ENCODE measurements around the gene CCDC149. TPM values are rescaled to one million over a fixed set of nuclear protein-coding genes. Genes with fewer than 3 reads are reported as not detected.

Gene CCDC149
- not detected in 2 replicates for total RNA-seq
- 0.30 TPM for total RNA-seq (2013)
- polyA plus RNA-seq: 0.13 TPM in 1 of 2 replicates, not detected in the other
- 0.09 TPM in 1 of 2 replicates, not detected in the other for polyA minus RNA-seq

- no peak within 1 kb of the TSS for H3K4me3 ChIP-seq (ENCODE audit: control extremely low read depth in 1 of 5, extremely low read depth in 1 of 5, insufficient read depth in 1 of 5, low read depth in 2 of 5, low read length in 4 of 5)
- Mint-ChIP-seq H3K27ac (no peak within 1 kb of the TSS), H3K27me3 (peaks cover 49% of the 10 kb centered on the region), H3K4me3 (peak within 1 kb of the TSS; percentile 58), H3K9me3 (ENCODE audit: insufficient read depth) (peaks cover 7% of the 10 kb centered on the region), H3K4me1 (peaks cover 2% of the 10 kb centered on the region)
- peaks cover 0 to 20% (median 0%) of the 10 kb centered on the region in 3 donors for H3K9me3 ChIP-seq (ENCODE audit: control extremely low read depth in 1 of 3, control insufficient read depth in 2 of 3, insufficient read depth in 1 of 3, low read length in 2 of 3)
- peaks cover 0 to 17% (median 10%) of the 10 kb centered on the region in 4 experiments for H3K27me3 ChIP-seq (replicated peaks in 1 of 4; ENCODE audit: control extremely low read depth in 1 of 4, control insufficient read depth in 3 of 4, insufficient read depth in 4 of 4, low read length in 3 of 4)
- H3K36me3 ChIP-seq (replicated peaks in 1 of 2; ENCODE audit: control extremely low read depth in 1 of 2, control insufficient read depth in 1 of 2, extremely low read depth in 1 of 2, insufficient read depth in 2 of 2, low read length in 1 of 2): no peaks in the 10 kb centered on the region
- H3K4me1 ChIP-seq (ENCODE audit: control insufficient read depth in 2 of 2, insufficient read depth in 2 of 2, low read length in 2 of 2): no peaks in the 10 kb centered on the region
- ATAC-seq (ENCODE audit: low read depth) (no peak), DNase-seq (no peak)
- H3K27ac ChIP-seq (ENCODE audit: low read length in 2 of 2): no peak within 1 kb of the TSS
- no peaks in the 10 kb centered on the region for H4K20me1 ChIP-seq (ENCODE audit: control insufficient read depth, insufficient read depth, low read length, poor library complexity, severe bottlenecking)
- POLR2A ChIA-PET: no interaction called here
- TF ChIP-seq EZH2 (IDR thresholded peaks at IDR 0.05; ENCODE audit: borderline replicate concordance, insufficient read depth, low read depth, low read length, poor library complexity, severe bottlenecking): no peak
- TF ChIP-seq, protein P1, sequence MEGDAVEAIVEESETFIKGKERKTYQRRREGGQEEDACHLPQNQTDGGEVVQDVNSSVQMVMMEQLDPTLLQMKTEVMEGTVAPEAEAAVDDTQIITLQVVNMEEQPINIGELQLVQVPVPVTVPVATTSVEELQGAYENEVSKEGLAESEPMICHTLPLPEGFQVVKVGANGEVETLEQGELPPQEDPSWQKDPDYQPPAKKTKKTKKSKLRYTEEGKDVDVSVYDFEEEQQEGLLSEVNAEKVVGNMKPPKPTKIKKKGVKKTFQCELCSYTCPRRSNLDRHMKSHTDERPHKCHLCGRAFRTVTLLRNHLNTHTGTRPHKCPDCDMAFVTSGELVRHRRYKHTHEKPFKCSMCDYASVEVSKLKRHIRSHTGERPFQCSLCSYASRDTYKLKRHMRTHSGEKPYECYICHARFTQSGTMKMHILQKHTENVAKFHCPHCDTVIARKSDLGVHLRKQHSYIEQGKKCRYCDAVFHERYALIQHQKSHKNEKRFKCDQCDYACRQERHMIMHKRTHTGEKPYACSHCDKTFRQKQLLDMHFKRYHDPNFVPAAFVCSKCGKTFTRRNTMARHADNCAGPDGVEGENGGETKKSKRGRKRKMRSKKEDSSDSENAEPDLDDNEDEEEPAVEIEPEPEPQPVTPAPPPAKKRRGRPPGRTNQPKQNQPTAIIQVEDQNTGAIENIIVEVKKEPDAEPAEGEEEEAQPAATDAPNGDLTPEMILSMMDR (IDR thresholded peaks at IDR 0.05): no peak
- intact Hi-C loops (cut with micrococcal nuclease): no loop called here
- H3K4me2 ChIP-seq (replicated peaks; ENCODE audit: low read depth, low read length, poor library complexity, severe bottlenecking): no peak within 1 kb of the TSS
- 12% methylated on average over 87 of the region's 92 CpGs for WGBS (ENCODE audit: insufficient coverage)
- no peak within 1 kb of the TSS for H2AFZ ChIP-seq (ENCODE audit: insufficient read depth, low read depth, low read length, poor library complexity, severe bottlenecking)
- no peak within 1 kb of the TSS for H3K9ac ChIP-seq (ENCODE audit: low read length)
- no peaks in the 10 kb centered on the region for H3K79me2 ChIP-seq (ENCODE audit: control insufficient read depth, insufficient read depth, low read length)
- CTCF ChIA-PET: no interaction called here
Observed at GRCh38 chr4:24912252-24913118, at the start of gene CCDC149. Gene CCDC149 (minus strand): TSS chr4:24913042. CDS start chr4:24912864, 178 bp downstream.

GRCh38 chr4:24957886-24958285 is 45.0 kb upstream of the CCDC149 start:
- DNase-seq (no peak), ATAC-seq (ENCODE audit: low read depth) (no peak)
- Histone ChIP-seq H3K4me2 (replicated peaks; ENCODE audit: low read depth, low read length, poor library complexity, severe bottlenecking) (no peak overlapping the region), H3K4me3 (ENCODE audit: control extremely low read depth in 1 of 5, extremely low read depth in 1 of 5, insufficient read depth in 1 of 5, low read depth in 2 of 5, low read length in 4 of 5) (no peak overlapping the region), H3K27ac (ENCODE audit: low read length in 2 of 2) (no peak overlapping the region), H3K9me3 (ENCODE audit: control extremely low read depth in 1 of 3, control insufficient read depth in 2 of 3, insufficient read depth in 1 of 3, low read length in 2 of 3) (peaks cover 0 to 7% (median 0%) of the 10 kb centered on the region in 3 donors), H3K9ac (ENCODE audit: low read length) (no peak overlapping the region), H3K36me3 (replicated peaks in 1 of 2; ENCODE audit: control extremely low read depth in 1 of 2, control insufficient read depth in 1 of 2, extremely low read depth in 1 of 2, insufficient read depth in 2 of 2, low read length in 1 of 2) (no peaks in the 10 kb centered on the region), H4K20me1 (ENCODE audit: control insufficient read depth, insufficient read depth, low read length, poor library complexity, severe bottlenecking) (no peaks in the 10 kb centered on the region), H3K27me3 (replicated peaks in 1 of 4; ENCODE audit: control extremely low read depth in 1 of 4, control insufficient read depth in 3 of 4, insufficient read depth in 4 of 4, low read length in 3 of 4) (no peaks in the 10 kb centered on the region), H3K4me1 (ENCODE audit: control insufficient read depth in 2 of 2, insufficient read depth in 2 of 2, low read length in 2 of 2) (no peaks in the 10 kb centered on the region), H3K79me2 (ENCODE audit: control insufficient read depth, insufficient read depth, low read length) (no peaks in the 10 kb centered on the region), H2AFZ (ENCODE audit: insufficient read depth, low read depth, low read length, poor library complexity, severe bottlenecking) (no peak overlapping the region)
- Mint-ChIP-seq H3K27me3 (peaks cover 9% of the 10 kb centered on the region), H3K27ac (no peak overlapping the region), H3K4me3 (no peak overlapping the region), H3K4me1 (no peaks in the 10 kb centered on the region), H3K9me3 (ENCODE audit: insufficient read depth) (peaks cover 2% of the 10 kb centered on the region)
- ChIA-PET CTCF (interaction anchor here (1.1 kb wide), 1 partner anchor 22 kb away, joined by 3 read pairs; no protein-coding TSS in a partner anchor), POLR2A (no interaction called here)
- TF ChIP-seq EZH2 (IDR thresholded peaks at IDR 0.05; ENCODE audit: borderline replicate concordance, insufficient read depth, low read depth, low read length, poor library complexity, severe bottlenecking): no peak
- TF ChIP-seq, protein P1 (IDR thresholded peaks at IDR 0.05): no peak
- WGBS (ENCODE audit: insufficient coverage): no CpG with 5 or more reads among the region's 2 CpGs
- intact Hi-C loops (cut with micrococcal nuclease): no loop called here
